Activated CD8-positive, alpha-beta memory T cell treated with anti-CD3 and anti-CD28 coated beads for 1 hour (primary cell): ENCODE results near the gene CCSER2.

Source experiments
- DNase-seq, 2 donors: peaks; one replicate each; pipeline ENCODE4 v3.0.0-alpha.2; 2020; ENCODE audit warnings: low read depth in 1 of 2; ENCODE audit errors: extremely low read depth in 1 of 2

The CCSER2 gene

DNA sequence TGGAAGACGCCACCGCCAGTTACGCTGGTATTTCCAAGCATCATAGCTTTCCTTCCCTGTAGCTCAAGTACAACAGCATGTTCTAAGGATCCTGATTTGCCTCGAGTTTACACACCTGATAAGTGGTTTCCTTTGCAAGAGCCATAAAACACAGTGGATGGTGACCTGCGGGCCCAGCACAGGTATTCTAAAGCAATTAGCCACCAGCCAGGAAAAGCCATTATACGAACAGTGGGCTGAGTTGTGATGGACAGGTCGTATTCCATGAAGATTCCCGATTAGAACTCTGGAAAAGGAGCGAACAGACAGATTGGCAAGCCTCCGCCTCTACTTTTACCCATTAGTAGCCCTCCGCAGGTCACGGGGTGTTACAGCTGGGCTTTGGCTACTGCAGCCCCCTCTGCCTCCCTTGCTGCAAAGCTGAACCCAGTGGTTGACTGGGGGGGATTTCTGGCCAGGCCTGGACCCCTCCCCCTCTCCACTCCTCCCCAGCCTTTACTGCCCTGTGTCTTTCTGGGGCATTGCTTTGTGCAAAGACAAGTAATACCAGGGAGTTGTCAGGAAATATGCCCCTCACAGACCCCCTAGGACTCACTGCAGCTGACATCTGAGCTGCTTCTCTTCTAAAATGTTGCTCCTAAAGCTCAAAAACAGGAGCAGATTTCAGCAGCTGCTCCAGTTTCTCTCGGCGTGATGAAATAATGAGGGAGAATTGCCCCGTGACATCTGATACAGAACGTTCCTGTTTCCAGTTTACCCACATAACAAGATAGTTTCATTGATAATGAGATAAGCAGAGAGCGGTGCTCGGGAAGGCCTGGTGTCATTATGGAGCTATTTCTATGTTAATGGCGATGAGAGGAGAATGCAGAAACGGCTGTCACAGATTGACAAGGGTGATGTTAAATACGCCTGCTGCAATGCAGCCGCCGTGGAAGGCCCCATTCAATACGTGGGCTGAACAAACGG lies 214.4 kb downstream of the CCSER2 start:
- no peak for DNase-seq

DNA sequence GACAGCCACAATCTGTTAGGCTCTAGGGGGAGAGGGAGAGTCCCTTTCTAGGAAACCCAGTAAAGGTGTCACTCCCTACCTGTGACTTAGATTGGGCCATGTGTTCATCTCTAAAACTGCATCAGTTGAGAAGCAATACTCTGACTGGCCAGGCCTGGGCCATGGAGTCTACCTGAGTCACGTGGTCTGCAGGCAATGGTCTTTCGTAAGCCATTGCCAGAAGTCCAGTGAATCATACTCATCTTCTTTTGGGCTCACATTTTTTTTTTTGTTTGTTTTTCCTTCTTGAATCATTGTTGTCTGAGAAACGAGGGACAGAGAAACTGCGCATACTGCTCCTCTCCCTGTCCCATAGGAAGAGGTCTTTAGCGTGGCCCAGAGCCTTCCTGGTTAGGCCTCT lies 215.6 kb downstream of the CCSER2 start:
- no peak for DNase-seq

DNA sequence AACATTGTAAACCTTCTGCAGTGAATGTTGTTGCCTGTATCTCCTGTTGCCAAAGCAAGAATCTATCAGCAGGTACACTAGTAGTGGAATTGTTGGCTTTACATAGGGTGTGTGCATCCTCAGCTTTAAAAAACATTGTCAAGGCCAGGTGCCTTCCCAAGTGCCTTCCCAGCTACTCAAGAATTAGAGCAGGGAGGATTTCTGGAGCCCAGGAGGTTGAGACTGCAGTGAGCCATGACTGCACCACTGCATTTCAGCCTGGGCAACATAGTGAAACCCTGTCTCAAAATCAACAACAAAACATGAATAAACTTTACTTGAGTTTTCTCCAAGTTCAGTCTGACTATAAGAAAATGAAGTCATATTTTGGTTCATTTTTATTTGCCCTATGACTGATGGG lies 217.3 kb downstream of the CCSER2 start:
- no peak for DNase-seq

DNA sequence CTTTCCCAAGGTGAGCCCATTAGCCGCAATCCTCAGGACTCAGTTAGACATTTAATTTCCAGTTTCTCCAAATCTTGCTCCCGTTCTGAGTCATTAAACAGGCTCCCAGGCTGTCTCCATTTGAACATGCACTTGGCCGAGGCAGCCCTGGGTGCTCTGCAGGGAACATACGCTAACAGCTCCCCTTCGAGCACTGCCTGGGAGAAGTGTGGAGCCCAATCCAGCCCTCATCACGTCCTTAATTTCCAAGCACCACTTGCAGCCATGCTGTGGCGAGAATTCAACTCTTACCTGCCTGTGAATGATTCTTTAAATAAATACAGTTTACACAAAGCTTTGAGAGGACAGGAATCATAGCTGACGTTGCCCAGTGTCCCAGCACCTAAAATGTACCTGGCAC lies 218.2 kb downstream of the CCSER2 start:
- no peak for DNase-seq

DNA sequence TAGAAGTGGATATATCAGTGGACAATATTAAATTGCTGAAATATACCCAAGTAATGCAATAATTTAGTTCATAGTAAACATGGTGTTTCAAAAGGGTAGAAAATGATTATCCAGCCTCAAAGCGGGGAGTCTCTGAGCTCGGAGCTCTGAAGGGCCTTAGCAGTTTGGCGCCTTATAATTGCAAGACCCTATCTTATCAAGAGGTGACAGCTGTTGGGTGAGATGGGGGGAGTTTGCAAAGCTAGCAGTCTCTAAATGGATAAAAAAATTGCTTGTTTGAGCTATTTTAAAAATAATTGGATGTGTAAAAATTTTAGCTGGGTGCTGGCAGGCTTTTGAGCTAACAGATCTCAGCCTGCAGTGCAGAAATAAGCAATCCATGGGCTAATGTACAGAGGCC lies 219.2 kb downstream of the CCSER2 start:
- no peak for DNase-seq

DNA sequence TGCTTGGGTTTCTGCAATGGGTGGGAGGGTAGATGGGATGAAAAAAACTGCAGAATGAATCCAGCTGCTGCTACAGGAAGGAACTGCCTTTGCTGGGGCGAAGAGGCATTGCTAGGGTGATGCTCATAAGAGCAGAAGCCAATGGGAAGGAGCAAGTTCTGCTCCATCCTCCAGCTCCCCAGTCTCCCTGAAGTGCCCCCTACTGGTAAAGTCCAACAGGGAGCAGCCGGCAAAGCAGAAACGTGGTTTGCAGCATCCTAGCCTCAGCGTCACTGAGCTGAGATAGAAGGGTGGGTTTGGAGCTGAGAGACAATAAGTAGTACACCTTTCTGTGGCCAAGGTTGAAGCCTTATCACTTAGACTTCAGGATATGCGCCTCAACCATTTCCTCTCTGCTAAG lies 220.5 kb downstream of the CCSER2 start:
- no peak for DNase-seq

DNA sequence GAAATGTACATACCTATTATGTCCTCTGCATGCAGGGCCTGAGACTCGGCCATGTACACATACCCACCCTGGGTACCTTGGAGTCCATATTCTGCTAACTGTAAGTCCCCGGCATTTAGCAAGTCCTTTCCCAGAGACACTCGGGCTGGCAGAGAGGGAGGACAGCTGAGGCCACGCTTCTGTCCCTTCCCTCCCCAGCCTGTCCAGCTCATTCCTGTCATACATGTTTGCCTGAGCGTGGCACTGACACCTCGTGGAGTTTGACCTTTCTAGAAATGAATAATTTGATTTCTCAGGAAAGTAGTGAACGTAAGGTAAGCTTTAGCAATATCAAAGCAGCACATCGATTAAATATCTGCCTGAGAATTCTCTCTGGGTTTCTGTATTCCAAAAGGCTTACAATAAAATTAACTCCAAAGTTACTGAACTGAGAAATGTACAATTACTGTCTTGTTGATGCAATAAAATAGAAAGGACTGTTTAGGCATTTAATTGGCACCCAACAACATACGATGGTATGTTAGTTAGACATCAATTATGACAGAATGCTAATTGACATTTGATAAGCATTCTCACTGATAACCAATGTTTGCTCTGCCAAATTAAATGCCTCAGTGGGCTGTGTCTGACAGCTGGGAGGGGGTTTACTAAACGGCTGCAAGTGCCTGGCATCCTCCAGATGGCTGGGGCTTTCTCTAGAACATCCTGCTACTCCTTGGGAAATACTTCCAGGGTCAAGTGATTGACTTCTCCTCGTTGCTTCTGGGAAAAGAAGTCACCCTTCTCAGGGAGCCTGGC lies 221.2 kb downstream of the CCSER2 start:
- no peak for DNase-seq

DNA sequence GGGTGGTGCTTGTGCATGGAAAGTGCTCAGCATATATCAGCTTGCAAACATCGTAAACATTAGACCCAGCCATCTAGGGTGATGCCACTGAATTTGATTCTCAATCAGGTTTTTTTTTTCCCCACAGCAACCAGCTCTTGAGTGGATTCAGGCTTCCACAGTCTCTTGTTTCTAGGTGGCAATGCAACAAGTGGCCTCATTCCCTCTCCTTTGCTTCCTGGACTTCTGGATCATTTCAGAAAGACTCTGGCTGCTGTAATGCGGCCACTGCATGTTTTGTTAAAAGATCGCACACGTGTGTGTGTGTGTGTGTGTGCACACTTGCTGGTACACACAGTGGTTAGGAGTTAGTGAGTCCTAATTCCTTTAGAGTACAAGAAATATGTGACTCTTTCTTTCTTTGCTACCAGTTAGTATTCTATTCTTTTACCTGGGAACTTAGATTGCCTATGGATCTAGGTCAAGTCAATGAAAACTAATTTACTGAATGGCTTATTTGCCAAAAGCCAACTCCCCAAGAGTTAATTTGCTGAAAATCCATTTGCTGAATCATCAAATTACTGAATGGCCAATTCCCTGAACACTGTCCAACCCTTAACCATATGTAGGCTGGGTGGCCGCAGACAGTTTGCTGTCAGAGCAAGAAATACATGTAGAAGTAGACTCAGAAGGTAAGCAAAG lies 222.5 kb downstream of the CCSER2 start:
- DNase-seq: no peak

DNA sequence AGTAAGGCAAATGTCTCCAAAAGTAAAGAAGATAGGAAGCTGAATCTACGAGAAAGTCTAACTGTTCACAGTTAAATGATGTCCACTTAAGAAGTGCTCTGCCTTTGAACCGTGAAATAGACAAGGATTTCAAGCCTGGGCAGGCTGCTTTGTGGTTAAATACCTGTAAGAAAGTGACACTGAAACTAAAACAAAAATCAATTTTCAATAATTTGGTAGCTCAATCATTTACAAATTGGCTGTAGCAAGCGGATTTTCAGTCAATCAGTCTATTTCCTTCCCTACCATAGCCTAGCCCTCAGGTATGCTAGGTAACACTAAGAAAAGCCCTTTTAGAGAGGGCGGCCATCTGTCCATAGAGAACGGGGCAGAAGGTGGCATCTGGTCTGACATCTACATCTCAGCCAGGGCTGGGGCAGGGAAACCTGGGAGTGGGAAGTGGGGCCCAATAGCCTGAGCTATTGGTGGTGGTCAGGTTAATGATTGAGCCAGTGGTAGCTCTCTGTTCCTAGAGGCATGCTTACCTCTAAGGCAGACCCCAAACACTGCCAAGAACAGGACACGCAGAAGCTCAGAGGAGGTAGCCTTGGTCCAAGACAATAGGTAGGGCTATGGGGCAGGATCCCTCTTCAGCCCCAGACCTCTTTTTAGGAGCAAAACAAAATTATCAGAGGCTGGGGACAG lies 223.2 kb downstream of the CCSER2 start:
- DNase-seq: no peak

DNA sequence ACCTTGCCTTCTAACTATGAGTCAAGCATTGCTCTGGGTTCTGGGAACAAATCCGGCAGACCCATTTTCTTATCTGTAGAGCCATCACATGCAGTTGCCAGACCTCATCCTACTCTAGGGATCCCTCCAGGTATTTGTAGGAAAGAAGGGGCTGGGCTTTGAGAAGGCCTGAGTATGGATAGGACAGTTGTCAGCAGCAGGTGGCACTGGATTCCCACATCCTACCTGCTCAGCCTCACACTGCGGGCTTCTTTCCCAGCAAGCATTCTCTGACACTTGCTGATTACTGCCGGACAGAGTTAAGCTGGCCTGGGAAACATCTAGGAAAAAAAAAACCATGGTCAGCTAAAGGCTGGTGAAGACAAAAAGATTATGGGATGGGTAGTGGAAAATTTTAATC lies 224.1 kb downstream of the CCSER2 start:
- no peak for DNase-seq

DNA sequence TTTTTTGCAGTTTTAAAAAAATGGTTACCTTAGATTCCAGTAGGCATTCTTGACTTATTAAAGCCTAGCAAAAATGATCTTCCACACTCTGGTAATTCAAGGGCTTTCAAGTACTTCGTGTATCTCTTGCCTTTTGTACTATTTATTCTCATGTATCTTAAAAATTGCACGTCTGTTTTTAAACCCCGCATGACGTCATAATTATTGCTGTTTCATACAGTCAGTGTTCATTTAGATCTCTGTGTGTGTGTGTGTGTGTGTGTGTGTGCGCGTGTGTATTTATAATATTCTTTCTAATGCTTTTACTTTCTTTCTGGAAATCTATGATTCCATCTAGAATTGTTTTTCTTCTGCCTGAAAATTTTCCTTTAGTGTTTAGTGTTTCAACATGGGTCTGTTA lies 234.2 kb downstream of the CCSER2 start:
- DNase-seq: no peak

DNA sequence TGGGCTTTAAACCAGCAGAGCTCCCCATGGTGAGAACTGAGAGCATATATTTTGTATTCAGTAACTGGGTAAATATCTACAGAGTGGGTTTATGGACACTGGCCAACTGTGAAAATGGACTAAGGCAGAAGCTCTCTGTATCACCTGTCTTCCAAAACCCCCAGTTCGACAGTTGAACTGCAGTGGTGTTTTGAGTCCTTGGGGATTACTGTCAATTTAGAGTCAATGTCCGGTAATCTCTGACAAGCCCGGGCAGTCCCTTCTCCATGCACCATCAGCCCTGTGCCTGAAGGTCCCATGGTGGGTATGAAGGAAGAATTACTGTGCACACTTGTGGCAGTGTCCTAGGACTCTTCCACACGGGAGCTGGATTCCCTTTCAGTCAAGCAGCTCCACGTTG lies 235.0 kb downstream of the CCSER2 start:
- DNase-seq: no peak

DNA sequence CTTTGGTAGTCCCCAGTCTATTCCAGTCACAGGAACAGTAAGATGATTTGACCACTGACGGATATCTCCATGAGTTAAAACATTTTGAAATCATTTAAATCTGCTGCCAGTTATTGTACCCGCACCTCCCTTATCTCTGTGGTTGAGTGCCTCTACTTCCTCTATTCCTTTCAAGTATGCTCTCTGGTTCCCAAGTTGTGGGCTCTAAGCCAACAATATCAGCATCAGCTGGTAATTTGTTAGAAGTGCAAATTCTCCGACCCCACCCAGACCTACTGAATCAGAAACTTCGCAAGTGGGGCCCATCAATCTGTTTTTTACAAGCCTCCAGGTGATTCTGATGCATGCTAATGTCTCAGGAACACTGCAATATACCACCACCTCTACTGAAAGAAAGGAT lies 235.5 kb downstream of the CCSER2 start:
- DNase-seq: no peak

DNA sequence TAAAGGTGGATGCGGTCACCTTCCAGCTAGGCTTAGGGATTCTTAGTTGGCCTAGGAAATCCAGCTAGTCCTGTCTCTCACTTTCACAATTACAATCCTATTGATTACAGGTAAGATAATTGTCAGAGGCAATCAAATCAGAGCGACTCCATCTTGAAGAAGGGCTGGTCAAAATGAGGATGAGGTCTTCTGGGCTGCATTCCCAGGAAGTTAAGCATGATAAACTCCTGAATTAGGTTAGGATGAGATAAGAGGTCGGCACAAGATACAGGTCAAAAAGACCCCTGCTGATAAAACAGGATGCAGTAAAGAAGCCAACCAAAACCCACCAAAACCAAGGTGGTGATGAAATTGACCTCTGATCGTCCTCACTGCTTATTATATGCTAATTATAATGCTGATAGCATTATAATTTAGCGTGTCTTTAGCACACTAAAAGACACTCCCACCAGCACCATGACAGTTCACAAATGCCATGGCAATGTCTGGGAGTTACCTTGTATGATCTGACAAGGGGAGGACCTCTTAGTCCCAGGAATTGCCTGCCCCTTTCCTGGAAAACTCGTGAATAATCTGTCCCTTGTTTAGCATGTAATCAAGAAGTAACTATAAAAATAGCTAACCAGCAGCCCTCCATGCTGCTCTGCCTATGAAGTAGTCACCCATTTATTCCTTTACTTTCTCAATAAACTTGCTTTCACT lies 237.6 kb downstream of the CCSER2 start:
- DNase-seq: no peak

DNA sequence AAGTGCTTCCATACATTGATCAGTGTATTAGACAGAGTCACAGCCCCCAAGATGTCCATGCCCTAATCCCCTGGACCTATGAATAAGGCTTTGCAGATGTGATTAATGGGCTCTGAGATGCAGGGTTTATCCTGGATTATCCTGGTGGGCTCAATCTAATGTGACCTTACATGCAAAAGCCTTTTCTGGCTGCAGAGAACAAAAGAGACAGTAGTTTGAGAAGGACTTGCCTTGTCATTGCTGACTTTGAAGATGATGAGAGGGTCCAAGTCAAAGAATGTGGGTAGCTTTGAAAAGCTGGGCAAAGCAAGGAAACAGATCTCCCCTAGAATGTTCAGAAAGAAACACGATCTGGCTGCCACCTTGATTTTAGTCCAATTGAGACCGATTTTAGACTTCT lies 238.7 kb downstream of the CCSER2 start:
- no peak for DNase-seq
